Measurements from ENCODE around the gene MTCL1.

MTCL1 gene

GRCh38 chr18:8816220-8816619 is 110.9 kb downstream of the MTCL1 start:
- H3K4me3 ChIP-seq (replicated peaks in 1 of 2; ENCODE audit: low read depth in 2 of 2, low read length in 2 of 2), result no peak overlapping the region
- TF ChIP-seq CTCF (IDR thresholded peaks at IDR 0.05; ENCODE audit: low read depth, low read length), result no peak
- DNase-seq (ENCODE audit: low read depth in 2 of 2), result no peak

- DNase-seq (ENCODE audit: low read depth in 2 of 2), result peak; percentile 53 to 82
- no peak for TF ChIP-seq CTCF (IDR thresholded peaks at IDR 0.05; ENCODE audit: low read depth, low read length)
- no peak overlapping the region for H3K4me3 ChIP-seq (replicated peaks in 1 of 2; ENCODE audit: low read depth in 2 of 2, low read length in 2 of 2)
Measured at GRCh38 chr18:8816816-8817215, 111.5 kb downstream of the MTCL1 start.

- DNase-seq (ENCODE audit: low read depth in 2 of 2), result no peak
- TF ChIP-seq CTCF (IDR thresholded peaks at IDR 0.05; ENCODE audit: low read depth, low read length), result no peak
- H3K4me3 ChIP-seq (replicated peaks in 1 of 2; ENCODE audit: low read depth in 2 of 2, low read length in 2 of 2), result no peak overlapping the region
Measured at GRCh38 chr18:8818982-8819381, 113.6 kb downstream of the MTCL1 start.

- no peak overlapping the region for H3K4me3 ChIP-seq (replicated peaks in 1 of 2; ENCODE audit: low read depth in 2 of 2, low read length in 2 of 2)
- no peak for DNase-seq (ENCODE audit: low read depth in 2 of 2)
- no peak for TF ChIP-seq CTCF (IDR thresholded peaks at IDR 0.05; ENCODE audit: low read depth, low read length)
Measured at GRCh38 chr18:8820396-8821082, 115.2 kb downstream of the MTCL1 start.

- TF ChIP-seq CTCF (IDR thresholded peaks at IDR 0.05; ENCODE audit: low read depth, low read length), result no peak
- no peak for DNase-seq (ENCODE audit: low read depth in 2 of 2)
- no peak overlapping the region for H3K4me3 ChIP-seq (replicated peaks in 1 of 2; ENCODE audit: low read depth in 2 of 2, low read length in 2 of 2)
Measured at GRCh38 chr18:8821083-8821465, 115.7 kb downstream of the MTCL1 start.

GRCh38 chr18:8821531-8821930 is 116.2 kb downstream of the MTCL1 start:
- no peak for TF ChIP-seq CTCF (IDR thresholded peaks at IDR 0.05; ENCODE audit: low read depth, low read length)
- DNase-seq (ENCODE audit: low read depth in 2 of 2), result no peak
- no peak overlapping the region for H3K4me3 ChIP-seq (replicated peaks in 1 of 2; ENCODE audit: low read depth in 2 of 2, low read length in 2 of 2)

GRCh38 chr18:8822643-8823042 is 117.3 kb downstream of the MTCL1 start:
- no peak overlapping the region for H3K4me3 ChIP-seq (replicated peaks in 1 of 2; ENCODE audit: low read depth in 2 of 2, low read length in 2 of 2)
- no peak for TF ChIP-seq CTCF (IDR thresholded peaks at IDR 0.05; ENCODE audit: low read depth, low read length)
- DNase-seq (ENCODE audit: low read depth in 2 of 2), result no peak

Measured in cardiac fibroblast (primary cell).